NCI-H1694 (cell line): Measurements from ENCODE around the gene EDN1.

Experiments used
- DNase-seq: peaks from one replicate; lab custom pipeline; 2025; lab: John Stamatoyannopoulos, UW

EDN1 gene

GRCh38 chr6:12270551-12271230 is 19.5 kb upstream of the EDN1 start:
- DNase-seq, result no peak

GRCh38 chr6:12271594-12271993 is 18.6 kb upstream of the EDN1 start:
- DNase-seq, result no peak

- DNase-seq, result no peak
Measured at GRCh38 chr6:12271997-12272396, 18.2 kb upstream of the EDN1 start.

- no peak for DNase-seq
Measured at GRCh38 chr6:12275107-12275506, 15.1 kb upstream of the EDN1 start.

GRCh38 chr6:12276930-12277315 is 13.2 kb upstream of the EDN1 start:
- no peak for DNase-seq

GRCh38 chr6:12277386-12277785 is 12.8 kb upstream of the EDN1 start:
- DNase-seq, result no peak

GRCh38 chr6:12278915-12279314 is 11.2 kb upstream of the EDN1 start:
- DNase-seq, result no peak

GRCh38 chr6:12279322-12280091 is 10.7 kb upstream of the EDN1 start:
- DNase-seq, result no peak

GRCh38 chr6:12280458-12280857 is 9.7 kb upstream of the EDN1 start:
- DNase-seq, result no peak

- no peak for DNase-seq
Measured at GRCh38 chr6:12280902-12281301, 9.3 kb upstream of the EDN1 start.

- DNase-seq, result no peak
Measured at GRCh38 chr6:12283904-12284303, 6.3 kb upstream of the EDN1 start.

- no peak for DNase-seq
Measured at GRCh38 chr6:12286373-12287110, 3.6 kb upstream of the EDN1 start.

- DNase-seq, result no peak
Measured at GRCh38 chr6:12288211-12288618, 1.9 kb upstream of the EDN1 start.

GRCh38 chr6:12288914-12289313 is 1.2 kb upstream of the EDN1 start:
- no peak for DNase-seq

GRCh38 chr6:12289365-12289919 is 719 bp upstream of the EDN1 start:
- DNase-seq, result no peak

- no peak for DNase-seq
Measured at GRCh38 chr6:12291071-12291838, 1.1 kb downstream of the EDN1 start.

GRCh38 chr6:12291839-12292604 is 1.9 kb downstream of the EDN1 start:
- DNase-seq, result no peak

- DNase-seq, result no peak
Measured at GRCh38 chr6:12293235-12293930, 3.2 kb downstream of the EDN1 start.

GRCh38 chr6:12293931-12294807 is 4.0 kb downstream of the EDN1 start:
- DNase-seq, result no peak
